ENCODE data around the gene TIE1. TPM values are rescaled to one million over a fixed set of nuclear protein-coding genes. Genes with fewer than 3 reads are reported as not detected.

Gene TIE1
- total RNA-seq, 1 experiment from 2014 or later, result 0.11 TPM

GRCh38 chr1:43317817-43318471 lies 17.2 kb downstream of the TIE1 start:
- no peak overlapping the region for H3K27ac ChIP-seq
- H3K36me3 ChIP-seq, result no peaks in the 10 kb centered on the region
- H3K27me3 ChIP-seq (replicated peaks), result no peaks in the 10 kb centered on the region
- H3K4me3 ChIP-seq, result no peak overlapping the region
- H3K9me3 ChIP-seq (replicated peaks), result no peaks in the 10 kb centered on the region
- H3K4me1 ChIP-seq (replicated peaks), result no peaks in the 10 kb centered on the region
- no peak for DNase-seq (ENCODE audit: low read depth in 1 of 2, low spot score in 2 of 2)

- H3K4me3 ChIP-seq, result no peak overlapping the region
- H3K9me3 ChIP-seq (replicated peaks), result no peaks in the 10 kb centered on the region
- no peak for DNase-seq (ENCODE audit: low read depth in 1 of 2, low spot score in 2 of 2)
- H3K27ac ChIP-seq, result no peak overlapping the region
- no peaks in the 10 kb centered on the region for H3K36me3 ChIP-seq
- H3K27me3 ChIP-seq (replicated peaks), result no peaks in the 10 kb centered on the region
- no peaks in the 10 kb centered on the region for H3K4me1 ChIP-seq (replicated peaks)
Observed at GRCh38 chr1:43318831-43319230, 18.0 kb downstream of the TIE1 start.

- Histone ChIP-seq H3K9me3 (replicated peaks) (no peaks in the 10 kb centered on the region), H3K27ac (no peak overlapping the region), H3K4me3 (no peak overlapping the region), H3K36me3 (no peaks in the 10 kb centered on the region), H3K4me1 (replicated peaks) (no peaks in the 10 kb centered on the region), H3K27me3 (replicated peaks) (no peaks in the 10 kb centered on the region)
- no peak for DNase-seq (ENCODE audit: low read depth in 1 of 2, low spot score in 2 of 2)
Observed at GRCh38 chr1:43319288-43319687, 18.5 kb downstream of the TIE1 start.

- no peak for DNase-seq (ENCODE audit: low read depth in 1 of 2, low spot score in 2 of 2)
- no peak overlapping the region for H3K27ac ChIP-seq
- H3K4me1 ChIP-seq (replicated peaks), result no peaks in the 10 kb centered on the region
- H3K9me3 ChIP-seq (replicated peaks), result no peaks in the 10 kb centered on the region; the same call in 1 of the 2 replicates
- no peak overlapping the region for H3K4me3 ChIP-seq
- no peaks in the 10 kb centered on the region for H3K36me3 ChIP-seq
- no peaks in the 10 kb centered on the region for H3K27me3 ChIP-seq (replicated peaks)
Observed at GRCh38 chr1:43319766-43320165, 19.0 kb downstream of the TIE1 start.

- DNase-seq (ENCODE audit: low read depth in 1 of 2, low spot score in 2 of 2), result no peak
- H3K27ac ChIP-seq, result no peak overlapping the region
- no peaks in the 10 kb centered on the region for H3K27me3 ChIP-seq (replicated peaks)
- no peaks in the 10 kb centered on the region for H3K4me1 ChIP-seq (replicated peaks)
- no peak overlapping the region for H3K4me3 ChIP-seq
- H3K36me3 ChIP-seq, result no peaks in the 10 kb centered on the region
- no peaks in the 10 kb centered on the region; the same call in 1 of the 2 replicates for H3K9me3 ChIP-seq (replicated peaks)
Observed at GRCh38 chr1:43321331-43321891, 20.6 kb downstream of the TIE1 start.

GRCh38 chr1:43322506-43322905 lies 21.7 kb downstream of the TIE1 start:
- DNase-seq (ENCODE audit: low read depth in 1 of 2, low spot score in 2 of 2), result no peak
- Histone ChIP-seq H3K27ac (no peak overlapping the region), H3K27me3 (replicated peaks) (no peaks in the 10 kb centered on the region), H3K4me3 (no peak overlapping the region), H3K36me3 (no peaks in the 10 kb centered on the region), H3K9me3 (replicated peaks) (no peaks in the 10 kb centered on the region; the same call in none of the 2 replicates), H3K4me1 (replicated peaks) (no peaks in the 10 kb centered on the region)

GRCh38 chr1:43324810-43325209 lies 24.0 kb downstream of the TIE1 start:
- Histone ChIP-seq H3K4me1 (replicated peaks) (no peaks in the 10 kb centered on the region; the same call in 1 of the 2 replicates), H3K27ac (no peak overlapping the region), H3K27me3 (replicated peaks) (no peaks in the 10 kb centered on the region), H3K9me3 (replicated peaks) (peaks cover 4% of the 10 kb centered on the region), H3K4me3 (no peak overlapping the region), H3K36me3 (no peaks in the 10 kb centered on the region)
- DNase-seq (ENCODE audit: low read depth in 1 of 2, low spot score in 2 of 2), result no peak

- H3K27me3 ChIP-seq (replicated peaks), result no peaks in the 10 kb centered on the region
- H3K4me3 ChIP-seq, result no peak overlapping the region
- H3K27ac ChIP-seq, result no peak overlapping the region
- peaks cover 5% of the 10 kb centered on the region for H3K4me1 ChIP-seq (replicated peaks)
- no peaks in the 10 kb centered on the region for H3K36me3 ChIP-seq
- peaks cover 4% of the 10 kb centered on the region for H3K9me3 ChIP-seq (replicated peaks)
- no peak for DNase-seq (ENCODE audit: low read depth in 1 of 2, low spot score in 2 of 2)
Observed at GRCh38 chr1:43325381-43325780, 24.6 kb downstream of the TIE1 start.

- Histone ChIP-seq H3K27ac (no peak overlapping the region), H3K36me3 (no peaks in the 10 kb centered on the region), H3K9me3 (replicated peaks) (peaks cover 4% of the 10 kb centered on the region), H3K4me1 (replicated peaks) (peaks cover 7% of the 10 kb centered on the region), H3K27me3 (replicated peaks) (no peaks in the 10 kb centered on the region), H3K4me3 (no peak overlapping the region)
- DNase-seq (ENCODE audit: low read depth in 1 of 2, low spot score in 2 of 2), result no peak
Observed at GRCh38 chr1:43327549-43328292, 26.9 kb downstream of the TIE1 start.

GRCh38 chr1:43329995-43330751 lies 29.4 kb downstream of the TIE1 start:
- no peaks in the 10 kb centered on the region for H3K36me3 ChIP-seq
- no peaks in the 10 kb centered on the region for H3K27me3 ChIP-seq (replicated peaks)
- DNase-seq (ENCODE audit: low read depth in 1 of 2, low spot score in 2 of 2), result peak in 1 of 2 experiments; percentile 32
- H3K9me3 ChIP-seq (replicated peaks), result peaks cover 4% of the 10 kb centered on the region; the same call in 1 of the 2 replicates
- peaks cover 7% of the 10 kb centered on the region for H3K4me1 ChIP-seq (replicated peaks)
- H3K4me3 ChIP-seq, result no peak overlapping the region
- no peak overlapping the region for H3K27ac ChIP-seq

GRCh38 chr1:43331688-43332087 lies 30.9 kb downstream of the TIE1 start:
- H3K27ac ChIP-seq, result no peak overlapping the region
- H3K4me1 ChIP-seq (replicated peaks), result peaks cover 7% of the 10 kb centered on the region
- no peaks in the 10 kb centered on the region for H3K27me3 ChIP-seq (replicated peaks)
- peaks cover 4% of the 10 kb centered on the region; the same call in 1 of the 2 replicates for H3K9me3 ChIP-seq (replicated peaks)
- H3K4me3 ChIP-seq, result no peak overlapping the region
- H3K36me3 ChIP-seq, result no peaks in the 10 kb centered on the region
- no peak for DNase-seq (ENCODE audit: low read depth in 1 of 2, low spot score in 2 of 2)

- H3K4me1 ChIP-seq (replicated peaks), result peaks cover 7% of the 10 kb centered on the region
- no peaks in the 10 kb centered on the region for H3K36me3 ChIP-seq
- no peaks in the 10 kb centered on the region for H3K27me3 ChIP-seq (replicated peaks)
- no peak overlapping the region for H3K27ac ChIP-seq
- DNase-seq (ENCODE audit: low read depth in 1 of 2, low spot score in 2 of 2), result no peak
- H3K4me3 ChIP-seq, result no peak overlapping the region
- H3K9me3 ChIP-seq (replicated peaks), result no peaks in the 10 kb centered on the region
Observed at GRCh38 chr1:43334453-43335205, 33.8 kb downstream of the TIE1 start.

GRCh38 chr1:43337588-43337987 lies 36.8 kb downstream of the TIE1 start, which contains the start of gene MPL:
TSS of gene MPL (plus strand) at chr1:43337818. CDS start at chr1:43337849, 31 bp downstream.
- Histone ChIP-seq H3K4me3 (no peak within 1 kb of the TSS), H3K4me1 (replicated peaks) (no peaks in the 10 kb centered on the region), H3K36me3 (no peaks in the 10 kb centered on the region), H3K9me3 (replicated peaks) (no peaks in the 10 kb centered on the region), H3K27me3 (replicated peaks) (no peaks in the 10 kb centered on the region), H3K27ac (no peak within 1 kb of the TSS)
- no peak for DNase-seq (ENCODE audit: low read depth in 1 of 2, low spot score in 2 of 2)
